Stimulated activated CD8-positive, alpha-beta memory T cell treated with anti-CD3 and anti-CD28 coated beads, Interleukin-15, amount 100 ng/mL, for 4 hours (primary cell): ENCODE results near the gene LCN15.
"Not testable (repeated sequence)": the region's sequence is repeated elsewhere in the genome, so short reads cannot be mapped to it uniquely, and the experiment has no call there.

Experiments
- DNase-seq, 2 donors: peaks; one replicate each; pipeline ENCODE4 v3.0.0-alpha.2; 2020; ENCODE audit warnings: low read depth in 2 of 2

LCN15 gene, protein sequence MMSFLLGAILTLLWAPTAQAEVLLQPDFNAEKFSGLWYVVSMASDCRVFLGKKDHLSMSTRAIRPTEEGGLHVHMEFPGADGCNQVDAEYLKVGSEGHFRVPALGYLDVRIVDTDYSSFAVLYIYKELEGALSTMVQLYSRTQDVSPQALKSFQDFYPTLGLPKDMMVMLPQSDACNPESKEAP

DNA sequence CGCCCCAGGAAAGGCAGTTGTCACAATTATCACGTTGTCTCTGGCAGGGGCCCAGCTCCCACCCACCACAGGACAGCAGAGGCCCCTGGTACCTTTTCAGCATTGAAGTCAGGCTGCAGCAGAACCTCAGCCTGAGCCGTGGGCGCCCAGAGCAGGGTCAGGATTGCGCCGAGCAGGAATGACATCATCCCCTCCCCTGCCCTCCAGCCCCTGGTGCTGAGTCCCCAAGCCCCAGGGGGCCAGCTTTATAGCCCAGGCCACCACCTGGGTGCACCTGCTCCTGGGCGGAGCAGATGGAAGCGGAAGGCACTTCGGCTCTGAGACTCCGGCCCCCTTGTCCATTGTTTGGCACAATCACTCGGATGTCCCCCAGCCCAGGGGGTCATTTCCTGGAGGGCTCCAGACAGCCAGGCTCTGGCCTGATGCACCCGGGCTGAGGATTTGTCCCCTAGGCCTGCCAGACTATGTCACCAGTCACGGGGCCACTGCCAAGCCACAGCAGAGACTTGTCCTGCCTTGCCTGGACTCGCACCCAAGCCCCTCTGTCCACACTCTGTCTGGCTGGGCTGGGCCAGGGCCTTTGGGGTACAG is at the start of gene LCN15:
Gene LCN15, minus strand, starts transcription at position 218 of the 591 bp plus-strand sequence. Its CDS starts 30 bp downstream, at position 188.
- DNase-seq: no peak

DNA sequence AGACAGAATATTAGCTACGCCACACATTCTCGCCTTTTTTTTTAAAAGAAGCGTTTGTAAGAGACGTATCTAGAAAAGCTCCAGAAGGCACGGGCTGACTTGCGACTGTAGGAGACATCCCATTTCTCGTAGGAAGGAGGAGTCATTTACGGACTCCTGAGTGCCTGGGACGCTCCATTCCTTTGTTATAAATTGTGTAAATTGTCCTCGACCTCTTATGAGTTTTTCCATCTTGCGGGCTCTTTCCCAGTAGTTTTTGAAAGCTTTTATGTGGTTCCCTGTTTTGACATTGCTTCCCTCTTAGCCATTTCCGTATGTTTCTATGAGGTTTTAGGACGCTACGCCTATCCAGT is 44.5 kb upstream of the LCN15 start:
- DNase-seq: no peak

- DNase-seq: peak in 1 of 2 donors; percentile 31
These were observed 43.9 kb upstream of the LCN15 start for GRCh38 chr9:136808075-136808805.

DNA sequence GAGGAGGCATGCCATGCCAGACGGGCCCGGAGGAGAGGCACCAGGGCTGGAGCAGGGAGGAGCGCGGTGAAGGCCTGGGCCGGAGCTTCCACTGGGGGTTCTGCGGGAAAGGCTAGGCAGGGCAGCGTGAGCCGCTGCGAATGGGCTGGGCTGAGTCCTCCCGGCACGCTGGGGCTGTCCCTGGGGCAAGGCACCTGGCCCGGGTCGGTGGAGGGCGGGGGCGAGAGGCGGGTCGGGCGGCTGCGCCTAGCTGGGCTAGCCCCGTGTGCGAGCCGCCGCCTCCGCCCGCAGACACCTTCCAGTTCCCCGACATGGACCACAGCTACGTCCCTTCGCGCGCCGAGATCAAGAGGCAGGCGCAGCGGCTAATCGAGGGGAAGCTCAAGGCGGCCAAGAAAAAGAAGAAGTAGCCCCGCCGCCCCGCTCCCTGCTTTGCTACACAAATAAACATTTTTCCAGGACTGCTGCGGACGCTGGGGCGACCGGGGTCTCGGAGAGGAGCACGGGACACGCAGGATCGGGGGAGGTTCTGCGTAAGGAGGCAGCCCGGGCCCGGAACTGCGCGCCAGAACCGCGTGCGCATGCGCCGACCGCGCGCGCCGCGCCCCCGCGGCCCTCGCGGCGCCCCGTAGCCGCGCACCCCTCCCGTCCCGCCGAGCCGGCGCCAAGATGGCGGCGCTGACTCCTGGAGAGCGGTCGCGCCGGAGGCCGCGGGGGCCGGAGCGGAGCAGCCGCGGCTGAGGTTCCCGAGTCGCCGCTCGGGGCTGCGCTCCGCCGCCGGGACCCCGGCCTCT is 43.2 kb upstream of the LCN15 start, which contains the start of gene RABL6:
Gene RABL6, plus strand, starts transcription at position 668 of the 794 bp plus-strand sequence. CDS start 249 bp downstream, outside the sequence.
- peak; percentile 52 to 74 for DNase-seq

GRCh38 chr9:136806631-136807201 is 42.4 kb upstream of the LCN15 start:
- no peak for DNase-seq

- no peak for DNase-seq
These were observed 41.7 kb upstream of the LCN15 start for GRCh38 chr9:136806067-136806466.

DNA sequence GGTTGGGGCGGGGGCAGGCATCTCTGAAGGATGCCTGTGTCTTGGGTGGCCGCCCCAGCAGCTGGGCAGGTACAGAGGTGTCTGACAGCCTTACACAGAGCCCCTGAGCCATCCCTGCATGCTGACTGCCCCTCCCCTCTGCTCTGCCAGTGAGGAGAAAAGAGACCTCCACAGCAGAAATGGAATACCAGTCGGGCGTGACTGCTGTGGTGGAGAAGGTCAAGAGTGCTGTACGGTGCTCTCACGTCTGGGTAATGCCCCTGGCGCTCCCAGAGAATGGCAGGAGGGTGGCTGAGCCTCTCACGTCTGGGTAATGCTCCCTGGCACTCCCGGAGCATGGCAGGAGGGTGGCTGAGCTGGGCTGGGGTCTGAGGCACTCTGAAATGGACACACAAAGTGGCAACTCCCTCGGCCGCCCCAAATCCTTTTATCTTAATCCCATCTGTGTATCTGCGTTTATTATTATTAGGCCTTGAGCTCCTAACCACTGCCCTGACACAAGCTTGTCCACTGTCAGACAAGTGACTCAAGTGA is 41.0 kb upstream of the LCN15 start:
- DNase-seq: no peak

- DNase-seq: no peak
These were observed 40.3 kb upstream of the LCN15 start for GRCh38 chr9:136804509-136805206.

- no peak for DNase-seq
These were observed 39.5 kb upstream of the LCN15 start for GRCh38 chr9:136803551-136804508.

GRCh38 chr9:136803009-136803550 is 38.8 kb upstream of the LCN15 start:
- DNase-seq: not testable (repeated sequence)

DNA sequence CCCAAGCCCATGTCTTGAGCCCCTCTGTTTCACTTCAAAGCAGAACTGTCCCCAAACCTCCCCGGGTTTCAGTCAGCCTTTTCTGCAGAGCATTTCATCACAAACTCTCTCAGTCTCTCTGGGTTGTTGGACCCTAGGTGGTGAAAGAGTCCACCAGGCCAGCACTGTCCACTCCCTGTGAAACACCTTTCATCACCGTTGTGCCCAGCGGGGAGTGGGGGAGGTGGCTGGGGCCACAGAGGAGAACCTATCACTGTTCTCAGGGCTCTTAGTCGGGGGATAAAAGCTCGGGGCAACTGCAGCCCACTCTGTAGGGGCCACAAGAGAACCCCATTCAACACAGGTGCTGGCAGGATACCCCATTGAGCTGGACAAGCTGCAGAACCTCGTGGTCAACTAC is 38.0 kb upstream of the LCN15 start:
- no peak for DNase-seq

DNA sequence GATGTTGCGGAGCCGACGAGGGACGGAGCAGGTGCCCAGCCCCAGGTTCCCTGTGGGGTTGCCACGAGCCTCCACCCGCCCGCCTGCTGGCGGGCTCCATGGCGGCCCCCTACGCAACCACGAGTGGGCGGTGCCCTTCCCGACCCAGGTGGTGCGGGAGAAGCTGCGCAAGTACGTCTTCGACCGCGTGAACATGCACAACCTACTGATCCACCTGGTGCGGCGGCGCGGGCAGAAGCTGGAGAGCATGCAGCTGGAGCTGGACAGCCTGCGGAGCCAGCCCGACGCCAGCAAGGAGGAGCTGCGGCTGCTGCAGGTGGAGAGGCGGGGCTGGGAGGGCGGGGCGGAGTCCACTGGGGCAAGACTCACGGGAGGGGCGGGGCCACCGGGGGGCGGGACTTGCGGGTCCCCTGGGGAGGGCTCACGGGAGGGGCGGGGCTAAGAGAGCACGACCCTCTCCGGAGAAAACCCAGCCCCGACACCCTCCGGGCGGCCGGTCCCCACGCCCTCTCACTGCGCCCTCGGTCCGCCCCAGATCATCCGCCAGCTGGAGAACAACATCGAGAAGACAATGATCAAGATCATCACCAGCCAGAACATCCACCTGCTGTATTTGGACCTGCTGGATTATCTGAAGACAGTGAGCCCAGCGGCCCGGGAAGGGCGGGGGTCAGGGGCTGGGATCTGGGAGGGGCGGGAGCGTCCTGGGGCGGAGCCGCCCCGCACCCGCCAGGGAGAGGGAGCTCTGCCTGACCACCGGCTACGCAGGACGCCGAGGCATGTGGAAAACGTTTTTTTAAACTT is 35.7 kb upstream of the LCN15 start:
- DNase-seq: peak; percentile 79 to 83

GRCh38 chr9:136799079-136799853 is 34.9 kb upstream of the LCN15 start:
- DNase-seq: no peak

- no peak for DNase-seq
These were observed 34.4 kb upstream of the LCN15 start for GRCh38 chr9:136798708-136799078.

GRCh38 chr9:136796775-136797347 is 32.5 kb upstream of the LCN15 start:
- not testable (repeated sequence) for DNase-seq

- DNase-seq: no peak
These were observed 32.0 kb upstream of the LCN15 start, which contains the start of gene CCDC183 for GRCh38 chr9:136796238-136796774. Gene CCDC183 (plus strand): TSS chr9:136796338. CDS start chr9:136796398, 60 bp downstream.

DNA sequence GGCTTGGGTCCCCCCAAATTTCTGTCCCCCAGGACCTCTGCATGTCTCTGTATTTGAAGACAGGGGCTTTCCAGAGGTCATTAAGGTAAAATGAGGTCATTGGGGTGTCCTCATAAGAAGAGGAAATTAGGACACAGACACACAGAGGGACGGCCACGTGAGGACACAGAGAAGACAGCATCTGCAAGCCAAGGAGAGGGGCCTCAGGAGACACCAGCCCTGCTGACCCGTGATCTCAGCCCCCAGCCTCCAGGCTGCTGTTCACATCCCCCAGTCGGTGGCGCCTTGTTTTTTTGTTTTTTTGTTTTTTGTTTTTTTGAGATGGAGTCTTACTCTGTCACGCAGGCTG is 30.7 kb upstream of the LCN15 start:
- DNase-seq: no peak
